ENCODE results near the gene HLA-A.

- TF ChIP-seq CTCF (IDR thresholded peaks at IDR 0.05) (no peak), POLR2A (IDR thresholded peaks at IDR 0.05) (no peak), POLR2AphosphoS5 (IDR thresholded peaks at IDR 0.05) (no peak)
Measured at GRCh38 chr6:29975561-29975907, 33.2 kb downstream of the HLA-A start.

All from sigmoid colon (tissue), 4 donors.